HepG2 (cell line): ENCODE measurements around the gene TP53BP2. TPM values are rescaled to one million over a fixed set of nuclear protein-coding genes. Genes with fewer than 3 reads are reported as not detected.
A peak's percentile ranks its signal among the peaks of the same experiment; 100 is the strongest.

Source experiments
- ARNT2 ChIP-seq: sonication (generic); formaldehyde crosslinking; IDR thresholded peaks from 2 replicates; pipeline ENCODE4 v1.8.0; 2022; ENCODE audit warnings: mild to moderate bottlenecking, low read depth, missing genetic modification reagents, moderate library complexity
- CREB1 ChIP-seq, 2 experiments: fragments of 450-650 bp in 1 of 2; IDR thresholded peaks; 2 replicates each; pipeline ENCODE4 v1.6.1; 2016 to 2017; ENCODE audit warnings: control low read depth in 1 of 2, mild to moderate bottlenecking in 1 of 2, missing compliant biosample characterization in 1 of 2, missing genetic modification characterization in 1 of 2
- FOXA3 ChIP-seq: IDR thresholded peaks from 2 replicates; pipeline ENCODE4 v1.6.1; 2016; ENCODE audit warnings: missing genetic modification reagents, missing compliant biosample characterization
- FOXP1 ChIP-seq, 2 experiments: fragments of 450-650 bp in 1 of 2; IDR thresholded peaks; 2 replicates each; pipeline ENCODE4 v1.6.1; 2017 to 2018; ENCODE audit warnings: antibody characterized with exemption in 1 of 2
- HMG20A ChIP-seq: IDR thresholded peaks from 2 replicates; pipeline ENCODE4 v1.6.1; 2016; ENCODE audit warnings: borderline replicate concordance
- KLF16 ChIP-seq, 2 experiments: sonication (generic) in 1 of 2; formaldehyde crosslinking in 1 of 2; IDR thresholded peaks; 2 replicates each; pipeline versions ENCODE4 v1.6.1 to v1.8.0; 2016 to 2023; ENCODE audit warnings: missing genetic modification reagents in 2 of 2, missing compliant biosample characterization in 1 of 2
- MAFF ChIP-seq: IDR thresholded peaks from 2 replicates; pipeline ENCODE4 v1.6.1; 2011; ENCODE audit warnings: low read depth, low read length, improper control_type of control experiment
- NFIC ChIP-seq: IDR thresholded peaks from 2 replicates; pipeline ENCODE4 v1.6.1; 2012; ENCODE audit warnings: mild to moderate bottlenecking, low read length, inconsistent platforms
- NPAS2 ChIP-seq: sonication (generic); formaldehyde crosslinking; IDR thresholded peaks from 2 replicates; pipeline ENCODE4 v1.8.0; 2022; ENCODE audit warnings: mild to moderate bottlenecking, missing genetic modification reagents, borderline replicate concordance
- RFX3 ChIP-seq: IDR thresholded peaks from 2 replicates; pipeline ENCODE4 v1.6.1; 2016; ENCODE audit warnings: missing biosample characterization, missing genetic modification reagents
- SUZ12 ChIP-seq: fragments of 150-350 bp; IDR thresholded peaks from 2 replicates; pipeline ENCODE4 v1.6.1; 2014; ENCODE audit warnings: low read depth, low read length
- TBX2 ChIP-seq: sonication (generic); formaldehyde crosslinking; IDR thresholded peaks from 2 replicates; pipeline ENCODE4 v1.5.0; 2020; ENCODE audit warnings: missing genetic modification reagents, mild to moderate bottlenecking, borderline replicate concordance
- ZNF562 ChIP-seq: sonication (generic); formaldehyde crosslinking; IDR thresholded peaks from 2 replicates; pipeline ENCODE4 v1.8.0; 2022; ENCODE audit warnings: missing genetic modification reagents, borderline replicate concordance
- ZNF567 ChIP-seq: sonication (generic); formaldehyde crosslinking; IDR thresholded peaks from 2 replicates; pipeline ENCODE4 v1.8.1; 2023; ENCODE audit warnings: mild to moderate bottlenecking, missing genetic modification reagents, borderline replicate concordance
- ZNF644 ChIP-seq: IDR thresholded peaks from 2 replicates; pipeline ENCODE4 v1.6.1; 2016; ENCODE audit warnings: low read depth
- ZNF816 ChIP-seq: sonication (generic); formaldehyde crosslinking; IDR thresholded peaks from 2 replicates; pipeline ENCODE4 v1.8.0; 2022; ENCODE audit warnings: missing genetic modification reagents, mild to moderate bottlenecking, borderline replicate concordance
- ZSCAN12 ChIP-seq: sonication (generic); formaldehyde crosslinking; IDR thresholded peaks from 2 replicates; pipeline ENCODE4 v1.9.0; 2021; ENCODE audit warnings: mild to moderate bottlenecking, missing genetic modification reagents
- polyA plus RNA-seq, 8 experiments: library from polyadenylated mRNA; depleted of rRNA in 3 of 8; stranded (reverse) in 7 of 8; unstranded in 1 of 8; fragments of >200 nt; fragmentation: Illumina TruSeq in 4 of 8; extraction: Trizol in 4 of 8; gene quantifications; 2 replicates each; pipeline versions ENCODE4 v1.2.1 to v1.2.3, GENCODE V29; 2011 to 2016; ENCODE audit warnings: low read depth in 4 of 8, missing spikeins in 1 of 8, mixed read lengths in 1 of 8; ENCODE audit not compliant: insufficient read depth in 1 of 8
- total RNA-seq, 5 experiments: library from RNA; depleted of rRNA; stranded (reverse); fragments of >200 nt; fragmentation: Illumina TruSeq; extraction: Trizol; gene quantifications; 2 replicates each; pipeline ENCODE4 v1.2.3, GENCODE V29; 2016; ENCODE audit warnings: low read depth in 1 of 5
- TF ChIP-seq, protein P1 (sequence below): sonication (generic); formaldehyde crosslinking; IDR thresholded peaks from 2 replicates; pipeline ENCODE4 v1.4.0; 2020; ENCODE audit warnings: missing genetic modification reagents, borderline replicate concordance
- TF ChIP-seq, protein P2 (sequence below): sonication (generic); formaldehyde crosslinking; conservative IDR thresholded peaks from 2 replicates; pipeline ENCODE4 v1.4.0; 2020; ENCODE audit warnings: missing genetic modification reagents
- TF ChIP-seq, protein P3 (sequence below): IDR thresholded peaks from 2 replicates; pipeline ENCODE4 v1.6.1; 2016; ENCODE audit warnings: missing genetic modification reagents, missing compliant biosample characterization
- TF ChIP-seq, protein P4 (sequence below): sonication (generic); formaldehyde crosslinking; IDR thresholded peaks from 2 replicates; pipeline ENCODE4 v1.4.0; 2020; ENCODE audit warnings: mild to moderate bottlenecking, missing genetic modification reagents
- TF ChIP-seq, protein P5 (sequence below): sonication (generic); formaldehyde crosslinking; IDR thresholded peaks from 2 replicates; pipeline ENCODE4 v1.4.0; 2020; ENCODE audit warnings: missing genetic modification reagents

Gene TP53BP2
- total and polyA plus RNA-seq, 2 of the 13 experiments (the other 11 are each of a cell fraction or from before 2014, with no cell fraction given), result 10.0 to 14.0 TPM

DNA sequence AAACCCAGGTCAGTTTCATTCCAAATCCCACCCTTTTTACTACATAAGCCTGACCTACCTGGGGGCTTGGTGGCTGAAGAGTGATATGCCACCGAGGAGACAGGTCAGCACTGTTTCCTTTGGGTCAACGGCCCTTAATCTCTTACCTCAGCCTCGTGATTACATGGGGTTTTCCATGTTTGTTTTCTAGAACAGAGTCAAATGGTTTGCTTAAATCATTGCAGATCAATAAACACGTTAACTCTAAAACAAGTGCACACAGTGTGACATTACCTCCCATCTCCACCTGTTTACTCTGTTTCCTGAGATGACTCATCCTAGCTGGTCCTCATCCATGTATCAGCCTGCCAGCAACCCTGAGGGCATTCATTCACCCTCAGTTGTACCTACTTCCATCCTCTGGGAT is 40.8 kb upstream of the TP53BP2 start (continued):
- TF ChIP-seq NPAS2 (CRISPR knock-in tag), result no peak
- TF ChIP-seq CREB1 (IDR thresholded peaks at IDR 0.05), result no peak
- peak; percentile 78 for TF ChIP-seq CREB1 (CRISPR knock-in tag; IDR thresholded peaks at IDR 0.05)
- no peak for TF ChIP-seq FOXP1 (IDR thresholded peaks at IDR 0.05)
- peak; percentile 93 for TF ChIP-seq FOXP1 (CRISPR knock-in tag; IDR thresholded peaks at IDR 0.05)
- TF ChIP-seq NFIC, result peak; percentile 55; the same call in 1 of the 2 replicates
- TF ChIP-seq, protein P1, sequence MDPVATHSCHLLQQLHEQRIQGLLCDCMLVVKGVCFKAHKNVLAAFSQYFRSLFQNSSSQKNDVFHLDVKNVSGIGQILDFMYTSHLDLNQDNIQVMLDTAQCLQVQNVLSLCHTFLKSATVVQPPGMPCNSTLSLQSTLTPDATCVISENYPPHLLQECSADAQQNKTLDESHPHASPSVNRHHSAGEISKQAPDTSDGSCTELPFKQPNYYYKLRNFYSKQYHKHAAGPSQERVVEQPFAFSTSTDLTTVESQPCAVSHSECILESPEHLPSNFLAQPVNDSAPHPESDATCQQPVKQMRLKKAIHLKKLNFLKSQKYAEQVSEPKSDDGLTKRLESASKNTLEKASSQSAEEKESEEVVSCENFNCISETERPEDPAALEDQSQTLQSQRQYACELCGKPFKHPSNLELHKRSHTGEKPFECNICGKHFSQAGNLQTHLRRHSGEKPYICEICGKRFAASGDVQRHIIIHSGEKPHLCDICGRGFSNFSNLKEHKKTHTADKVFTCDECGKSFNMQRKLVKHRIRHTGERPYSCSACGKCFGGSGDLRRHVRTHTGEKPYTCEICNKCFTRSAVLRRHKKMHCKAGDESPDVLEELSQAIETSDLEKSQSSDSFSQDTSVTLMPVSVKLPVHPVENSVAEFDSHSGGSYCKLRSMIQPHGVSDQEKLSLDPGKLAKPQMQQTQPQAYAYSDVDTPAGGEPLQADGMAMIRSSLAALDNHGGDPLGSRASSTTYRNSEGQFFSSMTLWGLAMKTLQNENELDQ, result no peak
- TF ChIP-seq HMG20A, result peak; percentile 99
- TF ChIP-seq, protein P2, sequence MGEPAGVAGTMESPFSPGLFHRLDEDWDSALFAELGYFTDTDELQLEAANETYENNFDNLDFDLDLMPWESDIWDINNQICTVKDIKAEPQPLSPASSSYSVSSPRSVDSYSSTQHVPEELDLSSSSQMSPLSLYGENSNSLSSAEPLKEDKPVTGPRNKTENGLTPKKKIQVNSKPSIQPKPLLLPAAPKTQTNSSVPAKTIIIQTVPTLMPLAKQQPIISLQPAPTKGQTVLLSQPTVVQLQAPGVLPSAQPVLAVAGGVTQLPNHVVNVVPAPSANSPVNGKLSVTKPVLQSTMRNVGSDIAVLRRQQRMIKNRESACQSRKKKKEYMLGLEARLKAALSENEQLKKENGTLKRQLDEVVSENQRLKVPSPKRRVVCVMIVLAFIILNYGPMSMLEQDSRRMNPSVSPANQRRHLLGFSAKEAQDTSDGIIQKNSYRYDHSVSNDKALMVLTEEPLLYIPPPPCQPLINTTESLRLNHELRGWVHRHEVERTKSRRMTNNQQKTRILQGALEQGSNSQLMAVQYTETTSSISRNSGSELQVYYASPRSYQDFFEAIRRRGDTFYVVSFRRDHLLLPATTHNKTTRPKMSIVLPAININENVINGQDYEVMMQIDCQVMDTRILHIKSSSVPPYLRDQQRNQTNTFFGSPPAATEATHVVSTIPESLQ (CRISPR knock-in tag), result no peak
- no peak for TF ChIP-seq MAFF
- TF ChIP-seq ZNF816 (CRISPR knock-in tag), result no peak; the same call in 1 of the 2 replicates
- TF ChIP-seq KLF16 (CRISPR knock-in tag; IDR thresholded peaks at IDR 0.05), result peak in 1 of 2 experiments; percentile 85; a peak in 1 of 4 replicates
- no peak for TF ChIP-seq ARNT2 (CRISPR knock-in tag)
- TF ChIP-seq, protein P3, sequence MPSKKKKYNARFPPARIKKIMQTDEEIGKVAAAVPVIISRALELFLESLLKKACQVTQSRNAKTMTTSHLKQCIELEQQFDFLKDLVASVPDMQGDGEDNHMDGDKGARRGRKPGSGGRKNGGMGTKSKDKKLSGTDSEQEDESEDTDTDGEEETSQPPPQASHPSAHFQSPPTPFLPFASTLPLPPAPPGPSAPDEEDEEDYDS (CRISPR knock-in tag), result no peak
- no peak for TF ChIP-seq ZNF562 (CRISPR knock-in tag)
- TF ChIP-seq, protein P4, sequence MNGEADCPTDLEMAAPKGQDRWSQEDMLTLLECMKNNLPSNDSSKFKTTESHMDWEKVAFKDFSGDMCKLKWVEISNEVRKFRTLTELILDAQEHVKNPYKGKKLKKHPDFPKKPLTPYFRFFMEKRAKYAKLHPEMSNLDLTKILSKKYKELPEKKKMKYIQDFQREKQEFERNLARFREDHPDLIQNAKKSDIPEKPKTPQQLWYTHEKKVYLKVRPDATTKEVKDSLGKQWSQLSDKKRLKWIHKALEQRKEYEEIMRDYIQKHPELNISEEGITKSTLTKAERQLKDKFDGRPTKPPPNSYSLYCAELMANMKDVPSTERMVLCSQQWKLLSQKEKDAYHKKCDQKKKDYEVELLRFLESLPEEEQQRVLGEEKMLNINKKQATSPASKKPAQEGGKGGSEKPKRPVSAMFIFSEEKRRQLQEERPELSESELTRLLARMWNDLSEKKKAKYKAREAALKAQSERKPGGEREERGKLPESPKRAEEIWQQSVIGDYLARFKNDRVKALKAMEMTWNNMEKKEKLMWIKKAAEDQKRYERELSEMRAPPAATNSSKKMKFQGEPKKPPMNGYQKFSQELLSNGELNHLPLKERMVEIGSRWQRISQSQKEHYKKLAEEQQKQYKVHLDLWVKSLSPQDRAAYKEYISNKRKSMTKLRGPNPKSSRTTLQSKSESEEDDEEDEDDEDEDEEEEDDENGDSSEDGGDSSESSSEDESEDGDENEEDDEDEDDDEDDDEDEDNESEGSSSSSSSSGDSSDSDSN (CRISPR knock-in tag), result no peak
- no peak for TF ChIP-seq ZNF567 (CRISPR knock-in tag)
- TF ChIP-seq, protein P5, sequence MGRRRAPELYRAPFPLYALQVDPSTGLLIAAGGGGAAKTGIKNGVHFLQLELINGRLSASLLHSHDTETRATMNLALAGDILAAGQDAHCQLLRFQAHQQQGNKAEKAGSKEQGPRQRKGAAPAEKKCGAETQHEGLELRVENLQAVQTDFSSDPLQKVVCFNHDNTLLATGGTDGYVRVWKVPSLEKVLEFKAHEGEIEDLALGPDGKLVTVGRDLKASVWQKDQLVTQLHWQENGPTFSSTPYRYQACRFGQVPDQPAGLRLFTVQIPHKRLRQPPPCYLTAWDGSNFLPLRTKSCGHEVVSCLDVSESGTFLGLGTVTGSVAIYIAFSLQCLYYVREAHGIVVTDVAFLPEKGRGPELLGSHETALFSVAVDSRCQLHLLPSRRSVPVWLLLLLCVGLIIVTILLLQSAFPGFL (CRISPR knock-in tag), result no peak
- peak; percentile 83 for TF ChIP-seq TBX2
- TF ChIP-seq ZSCAN12 (CRISPR knock-in tag), result no peak
- peak; percentile 97 for TF ChIP-seq FOXA3 (CRISPR knock-in tag)
- TF ChIP-seq RFX3 (CRISPR knock-in tag), result no peak
- peak; percentile 85 for TF ChIP-seq ZNF644
- no peak for TF ChIP-seq SUZ12
